HPDE6-E6E7 (cell line): ENCODE results near the gene ACO1.

ENCODE experiments used
- DNase-seq: peaks from one replicate; pipeline ENCODE4 v3.0.0; 2011; ENCODE audit warnings: missing footprints; ENCODE audit errors: extremely low spot score

The ACO1 gene

DNA sequence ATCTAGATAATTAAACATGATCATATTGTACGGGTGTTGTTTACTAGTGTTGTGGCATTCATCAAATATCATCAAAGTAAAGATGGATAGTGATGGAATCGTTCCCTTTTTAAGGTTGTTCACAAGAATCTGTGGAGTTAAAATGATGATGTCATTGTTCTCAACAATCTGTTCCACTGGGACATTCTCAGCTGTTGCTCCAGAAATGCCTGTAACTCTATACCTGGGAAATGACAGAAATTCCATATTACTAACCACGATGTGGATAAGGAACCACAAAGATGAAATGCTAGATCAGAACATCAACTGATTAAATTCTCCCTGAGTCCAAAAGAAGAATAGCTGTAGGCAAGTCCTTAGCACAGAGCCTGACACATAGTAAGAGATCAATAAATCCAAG lies 103.5 kb downstream of the ACO1 start:
- no peak for DNase-seq

DNA sequence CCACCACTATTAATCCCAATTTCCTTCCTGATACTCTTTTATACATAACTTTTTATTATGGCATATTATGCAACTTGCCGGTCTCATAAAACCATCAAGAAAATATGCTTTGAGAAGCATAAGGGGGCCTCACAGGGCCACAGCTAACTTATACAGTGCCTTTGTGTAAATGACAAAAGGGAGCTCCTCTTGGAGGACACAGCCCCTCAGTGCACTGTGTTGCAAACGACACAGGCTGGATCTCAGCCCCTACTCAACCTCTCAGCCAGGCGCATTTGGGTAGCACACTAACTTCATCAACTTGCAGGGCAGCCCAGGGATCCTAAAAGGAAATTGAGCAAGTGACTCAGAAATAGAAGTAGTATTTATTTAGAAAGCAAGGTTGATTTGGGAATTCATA lies 106.2 kb downstream of the ACO1 start:
- no peak for DNase-seq

DNA sequence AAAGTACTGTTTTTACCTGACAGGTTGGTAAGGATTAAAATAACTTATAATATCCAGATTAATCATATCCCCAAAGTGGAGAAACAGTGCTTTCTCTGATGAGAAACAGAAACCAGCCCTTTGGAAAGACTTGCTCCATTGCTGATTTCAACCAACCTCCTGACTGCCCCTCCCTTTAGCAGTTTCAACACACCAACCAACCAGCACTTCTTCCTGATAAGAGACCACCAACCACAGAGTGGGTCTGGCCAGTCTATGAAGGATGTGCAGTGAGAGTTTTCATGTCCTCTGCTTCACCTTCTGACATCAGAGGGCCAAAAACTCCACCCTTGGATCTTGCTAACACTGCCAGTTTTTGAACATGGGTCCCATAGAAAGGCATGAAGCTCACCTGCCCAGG lies 113.5 kb downstream of the ACO1 start:
- DNase-seq, result no peak

DNA sequence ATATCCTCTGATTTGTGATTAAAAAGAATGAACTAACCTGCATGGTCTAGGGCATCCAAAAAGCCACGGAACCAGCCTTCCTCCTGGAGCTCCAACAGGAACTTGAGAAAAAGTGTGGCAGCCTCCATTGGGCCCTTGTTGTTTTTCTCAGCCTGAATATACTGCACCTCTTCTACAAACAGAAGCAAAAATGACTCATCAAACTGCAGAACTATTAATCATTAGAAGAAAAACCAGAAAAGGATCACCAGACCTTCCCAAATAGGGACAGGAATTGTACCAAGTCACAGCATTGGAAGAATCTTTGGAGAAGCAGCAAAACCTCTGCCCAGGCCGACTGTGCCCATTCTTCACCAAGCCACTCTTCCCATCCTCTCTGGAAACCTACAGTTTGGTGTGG lies 116.3 kb downstream of the ACO1 start:
- peak; percentile 23 for DNase-seq

GRCh38 chr9:32501868-32502267 lies 117.4 kb downstream of the ACO1 start:
- no peak for DNase-seq

DNA sequence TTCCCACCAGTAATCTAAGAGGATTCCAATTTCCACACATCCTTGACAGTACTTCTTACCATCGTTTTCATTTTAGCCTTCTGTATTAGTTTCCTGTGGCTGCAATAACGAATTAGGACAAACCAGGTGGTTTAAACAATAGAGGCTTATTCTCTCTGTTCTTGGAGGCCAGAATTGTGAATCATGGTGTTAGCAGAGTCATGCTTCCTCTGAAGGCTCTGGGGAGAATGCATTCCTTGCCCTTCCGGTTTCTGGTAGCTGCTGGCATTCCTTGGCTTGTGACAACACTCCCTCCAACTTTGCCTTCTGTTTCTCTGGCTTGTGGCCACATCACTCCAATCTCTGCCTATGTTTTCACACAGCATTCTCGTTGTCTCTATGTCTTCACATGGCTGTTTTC lies 118.0 kb downstream of the ACO1 start:
- peak; percentile 27 for DNase-seq

DNA sequence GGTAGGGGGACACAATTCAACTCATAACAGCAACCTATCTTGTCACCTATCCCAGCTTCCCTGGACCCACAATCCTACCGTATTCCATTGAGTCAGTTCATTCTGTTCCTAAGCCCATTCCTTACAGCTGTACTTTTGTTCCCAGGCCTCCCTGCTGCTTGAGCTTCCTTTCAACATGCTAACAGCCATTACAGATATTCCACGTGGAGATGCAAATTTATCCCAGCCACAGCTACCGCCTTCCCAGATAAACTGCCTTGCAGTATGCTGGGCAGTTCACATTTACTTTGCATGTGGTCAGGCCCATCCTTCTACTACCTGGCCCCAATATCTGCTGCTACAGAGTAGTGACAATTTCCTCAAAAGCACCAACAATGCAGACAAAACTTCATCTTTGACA lies 118.6 kb downstream of the ACO1 start:
- DNase-seq, result no peak
